ENCODE measurements around the gene SNRNP27.
"Not testable (repeated sequence)": the region's sequence is repeated elsewhere in the genome, so short reads cannot be mapped to it uniquely, and the experiment has no call there.

The SNRNP27 gene, protein sequence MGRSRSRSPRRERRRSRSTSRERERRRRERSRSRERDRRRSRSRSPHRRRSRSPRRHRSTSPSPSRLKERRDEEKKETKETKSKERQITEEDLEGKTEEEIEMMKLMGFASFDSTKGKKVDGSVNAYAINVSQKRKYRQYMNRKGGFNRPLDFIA

GRCh38 chr2:69893684-69894551, at the start of gene SNRNP27:
Gene SNRNP27 (plus strand): TSS chr2:69893956. CDS start chr2:69893985, 29 bp downstream.
- peak; percentile 81 for DNase-seq (ENCODE audit: low spot score)

GRCh38 chr2:69843993-69844392, 49.8 kb upstream of the SNRNP27 start:
- DNase-seq (ENCODE audit: low spot score): no peak

GRCh38 chr2:69844560-69844959, 49.2 kb upstream of the SNRNP27 start:
- DNase-seq (ENCODE audit: low spot score): no peak

- no peak for DNase-seq (ENCODE audit: low spot score)
Observed at GRCh38 chr2:69846182-69847067, 47.3 kb upstream of the SNRNP27 start.

DNA sequence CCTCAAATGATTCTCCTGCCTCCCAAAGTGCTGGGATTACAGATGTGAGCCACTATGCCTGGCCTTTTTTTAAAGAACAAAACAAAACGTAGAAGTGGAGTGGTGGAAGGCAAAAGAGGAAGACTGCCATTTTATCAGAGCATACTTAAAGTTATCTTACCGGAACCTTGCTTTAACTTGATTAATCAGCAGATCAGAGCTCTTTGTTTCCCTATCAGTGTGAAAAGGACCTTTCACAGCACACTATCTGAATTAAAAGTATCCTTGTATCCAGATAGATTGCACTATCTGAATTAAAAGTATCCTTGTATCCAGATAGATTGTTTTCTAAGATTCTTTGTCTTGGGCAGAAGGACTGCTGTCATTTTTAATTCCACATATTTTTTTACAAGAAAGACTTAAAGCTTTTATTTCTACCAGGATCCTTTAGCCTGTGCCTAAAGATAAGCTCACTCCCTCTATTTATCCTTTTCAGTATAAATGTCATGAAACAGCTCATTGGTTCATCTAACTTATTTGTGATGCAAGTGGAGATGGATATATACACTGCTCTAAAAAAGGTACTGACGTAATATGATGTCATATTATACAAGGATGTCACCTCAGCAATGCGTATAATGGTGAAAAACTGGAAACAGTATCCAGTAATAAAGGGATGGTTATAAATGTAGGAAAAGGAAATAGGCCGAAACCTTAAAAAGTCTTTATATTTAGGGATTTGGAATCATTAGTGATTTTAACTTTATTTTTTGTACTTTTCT, 46.5 kb upstream of the SNRNP27 start:
- DNase-seq (ENCODE audit: low spot score): no peak

DNA sequence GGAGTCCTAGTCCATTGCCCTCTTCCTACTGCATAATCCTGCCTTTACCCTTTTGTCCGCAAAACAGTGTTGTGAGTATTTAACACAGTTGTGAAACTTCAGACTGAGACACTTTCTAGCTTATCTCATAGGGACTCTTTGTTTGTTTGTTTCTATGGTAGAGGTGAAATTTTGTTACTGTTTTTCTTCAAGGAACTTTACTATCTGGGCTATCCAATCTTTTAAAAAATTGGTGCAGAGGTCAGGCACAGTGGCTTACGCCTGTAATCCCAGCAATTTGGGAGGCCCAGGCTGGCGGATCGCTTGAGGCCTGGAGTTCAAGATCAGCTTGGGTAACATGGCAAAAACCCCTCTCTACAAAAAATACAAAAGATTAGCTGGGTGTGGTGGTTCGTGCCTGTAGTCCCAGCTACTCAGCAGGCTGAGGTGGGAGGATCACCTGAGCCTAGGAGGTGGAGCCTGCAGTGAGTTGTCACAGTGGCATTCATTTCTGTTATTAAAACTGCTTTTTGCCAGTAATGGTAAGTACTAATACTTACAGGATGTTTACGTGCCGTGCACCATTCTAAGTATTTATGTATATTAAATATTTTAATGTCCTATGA, 45.5 kb upstream of the SNRNP27 start:
- DNase-seq (ENCODE audit: low spot score): no peak

DNA sequence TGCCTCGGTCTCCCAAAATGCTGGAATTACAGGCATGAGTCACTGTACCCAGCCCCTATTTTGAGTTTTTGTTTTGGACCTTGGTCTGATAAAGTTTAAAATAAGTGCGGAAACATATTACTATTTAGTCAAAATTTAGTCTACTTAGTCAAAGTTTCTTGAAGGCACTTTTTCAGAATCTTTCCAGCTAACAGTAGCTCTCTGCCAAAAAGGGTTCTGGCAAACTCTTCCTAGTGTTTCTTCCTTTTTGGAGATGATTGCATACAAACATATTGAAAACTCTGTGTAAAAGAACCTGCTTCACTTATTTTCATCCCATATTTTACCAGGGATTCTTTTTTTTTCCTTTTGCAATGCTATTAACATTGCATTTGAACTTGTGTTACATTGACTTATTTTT, 35.5 kb upstream of the SNRNP27 start:
- no peak for DNase-seq (ENCODE audit: low spot score)

GRCh38 chr2:69863298-69863697, 30.5 kb upstream of the SNRNP27 start:
- no peak for DNase-seq (ENCODE audit: low spot score)

DNA sequence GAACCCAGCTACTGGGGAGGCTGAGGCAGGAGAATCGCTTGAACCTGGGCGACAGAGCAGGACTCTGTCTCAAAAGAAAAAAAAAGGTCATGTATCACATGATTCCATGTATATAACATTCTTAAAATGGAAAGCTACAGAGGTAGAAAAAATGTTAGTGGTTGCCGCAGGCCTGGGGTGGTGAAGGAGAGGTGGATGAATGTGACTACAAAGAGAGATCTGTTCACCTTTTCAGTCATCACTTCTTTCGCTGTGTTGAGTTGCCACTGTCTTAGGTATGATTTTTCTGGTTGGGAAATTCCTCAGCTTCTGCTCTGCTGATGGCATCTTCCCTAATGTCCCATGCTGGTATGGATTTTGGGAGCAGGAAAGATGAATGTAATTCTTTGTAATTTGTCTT, 5.3 kb upstream of the SNRNP27 start:
- no peak for DNase-seq (ENCODE audit: low spot score)

DNA sequence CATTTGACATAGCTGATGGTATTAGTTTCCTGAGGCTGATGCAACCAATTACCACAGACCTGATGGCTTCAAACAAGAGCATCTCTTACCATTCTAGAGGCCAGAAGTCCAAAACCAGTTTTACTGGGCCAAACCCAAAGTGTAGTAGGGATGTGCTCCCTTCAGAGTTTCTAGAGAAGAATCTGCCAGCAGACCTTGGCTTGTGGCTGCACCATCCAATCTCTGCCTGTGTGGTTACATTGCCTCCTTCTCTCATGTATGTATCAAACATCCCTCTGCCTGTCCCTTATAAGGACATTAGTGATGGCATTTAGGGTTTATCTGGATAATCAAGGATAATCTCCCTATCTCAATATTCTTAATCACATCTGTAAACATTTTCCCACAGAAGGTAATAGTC, 4.5 kb upstream of the SNRNP27 start:
- no peak for DNase-seq (ENCODE audit: low spot score)

GRCh38 chr2:69890881-69891280, 2.9 kb upstream of the SNRNP27 start:
- peak; percentile 56 for DNase-seq (ENCODE audit: low spot score)

- not testable (repeated sequence) for DNase-seq (ENCODE audit: low spot score)
Observed at GRCh38 chr2:69892838-69893424, 825 bp upstream of the SNRNP27 start.

DNA sequence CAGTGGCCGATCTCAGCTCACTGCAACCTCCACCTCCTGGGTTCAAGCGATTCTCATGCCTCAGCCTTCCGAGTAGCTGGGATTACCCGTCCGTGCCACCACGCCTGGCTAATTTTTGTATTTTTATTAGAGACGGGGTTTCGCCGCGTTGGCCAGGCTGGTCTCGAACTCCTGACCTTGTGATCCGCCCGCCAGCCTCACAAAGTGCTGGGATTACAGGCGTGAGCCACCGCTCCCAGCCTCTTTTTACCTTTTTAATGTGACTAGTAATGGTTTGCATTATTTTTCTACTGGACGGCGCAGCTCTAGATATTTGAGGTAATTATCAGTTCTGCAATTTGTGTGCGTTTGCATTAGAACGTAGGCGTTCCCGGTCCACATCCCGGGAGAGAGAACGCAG, 981 bp downstream of the SNRNP27 start:
- not testable (repeated sequence) for DNase-seq (ENCODE audit: low spot score)

DNA sequence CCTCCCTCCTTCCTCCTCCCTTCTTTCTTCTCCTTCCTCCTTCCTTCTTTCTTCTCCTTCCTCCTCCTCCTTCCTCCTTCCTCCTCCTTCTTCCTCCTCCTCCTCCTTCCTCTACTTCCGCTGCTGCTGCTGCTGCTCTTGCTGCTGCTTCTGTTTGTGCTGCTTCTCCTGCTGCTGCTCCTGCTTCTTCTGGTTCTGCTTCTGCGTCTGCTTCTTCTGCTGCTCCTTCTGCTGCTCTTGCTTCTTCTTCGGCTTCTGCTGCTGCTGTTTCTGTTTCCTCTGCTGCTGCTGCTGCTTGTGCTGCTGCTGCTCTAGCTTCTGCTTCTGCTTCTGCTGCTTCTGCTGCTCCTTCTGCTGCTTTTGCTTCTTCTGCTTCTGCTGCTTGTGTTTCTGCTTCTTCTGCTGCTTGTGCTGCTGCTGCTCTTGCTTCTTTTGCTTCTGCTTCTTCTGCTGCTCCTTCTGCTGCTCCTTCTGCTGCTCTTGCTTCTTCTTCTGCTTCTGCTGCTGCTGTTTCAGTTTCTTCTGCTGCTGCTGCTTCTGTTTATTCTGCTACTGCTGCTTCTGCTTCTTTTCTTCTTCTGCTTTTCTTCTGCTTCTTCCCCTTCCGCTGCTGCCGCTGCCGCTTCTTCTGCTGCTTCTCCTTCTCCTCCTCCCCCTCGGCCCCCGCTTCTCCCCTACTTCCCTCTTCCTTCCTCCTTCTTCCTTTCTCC, 8.6 kb downstream of the SNRNP27 start:
- DNase-seq (ENCODE audit: low spot score): no peak

GRCh38 chr2:69907216-69907615, 13.5 kb downstream of the SNRNP27 start:
- DNase-seq (ENCODE audit: low spot score): no peak

GRCh38 chr2:69911985-69912563, 18.3 kb downstream of the SNRNP27 start:
- DNase-seq (ENCODE audit: low spot score): peak; percentile 66

DNA sequence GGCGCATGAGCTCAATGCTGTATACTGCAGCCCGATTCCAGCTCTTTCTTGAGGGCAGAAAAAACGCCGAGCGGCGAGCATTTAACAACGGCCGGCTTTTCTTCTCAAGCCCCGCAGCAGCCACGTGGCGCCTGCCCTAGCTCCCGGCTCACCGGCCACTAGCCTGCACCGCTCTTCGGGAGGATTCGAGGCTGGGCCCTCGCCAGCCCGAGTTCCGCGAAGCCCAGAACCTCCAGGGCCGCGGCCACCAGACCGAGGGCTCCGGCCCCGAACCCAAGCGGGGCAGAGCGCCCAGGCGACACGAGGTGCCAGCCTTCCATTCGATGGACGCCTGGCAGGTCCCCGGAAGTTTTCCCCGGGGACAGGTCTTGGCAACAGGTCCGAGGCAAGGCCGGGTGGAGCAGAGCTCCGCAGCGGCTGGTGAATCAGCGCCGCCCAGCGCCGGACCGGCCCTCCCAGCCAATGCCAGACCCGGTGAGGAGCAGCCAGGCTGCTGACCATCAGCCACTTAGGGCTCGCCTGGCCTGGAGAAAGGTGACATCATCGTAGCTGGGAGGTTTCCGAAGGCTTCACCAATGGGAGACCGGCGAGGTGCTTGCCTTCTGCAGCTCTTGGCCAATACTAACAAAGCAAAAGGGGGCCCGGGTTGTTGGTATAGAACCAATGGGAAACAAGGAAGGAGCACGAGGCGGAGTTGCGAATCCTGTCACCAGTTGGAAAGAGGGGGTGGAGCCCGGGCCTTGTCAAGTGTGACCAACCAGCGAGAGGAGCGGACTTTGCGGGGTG, 20.6 kb downstream of the SNRNP27 start:
- peak; percentile 100 for DNase-seq (ENCODE audit: low spot score)

DNA sequence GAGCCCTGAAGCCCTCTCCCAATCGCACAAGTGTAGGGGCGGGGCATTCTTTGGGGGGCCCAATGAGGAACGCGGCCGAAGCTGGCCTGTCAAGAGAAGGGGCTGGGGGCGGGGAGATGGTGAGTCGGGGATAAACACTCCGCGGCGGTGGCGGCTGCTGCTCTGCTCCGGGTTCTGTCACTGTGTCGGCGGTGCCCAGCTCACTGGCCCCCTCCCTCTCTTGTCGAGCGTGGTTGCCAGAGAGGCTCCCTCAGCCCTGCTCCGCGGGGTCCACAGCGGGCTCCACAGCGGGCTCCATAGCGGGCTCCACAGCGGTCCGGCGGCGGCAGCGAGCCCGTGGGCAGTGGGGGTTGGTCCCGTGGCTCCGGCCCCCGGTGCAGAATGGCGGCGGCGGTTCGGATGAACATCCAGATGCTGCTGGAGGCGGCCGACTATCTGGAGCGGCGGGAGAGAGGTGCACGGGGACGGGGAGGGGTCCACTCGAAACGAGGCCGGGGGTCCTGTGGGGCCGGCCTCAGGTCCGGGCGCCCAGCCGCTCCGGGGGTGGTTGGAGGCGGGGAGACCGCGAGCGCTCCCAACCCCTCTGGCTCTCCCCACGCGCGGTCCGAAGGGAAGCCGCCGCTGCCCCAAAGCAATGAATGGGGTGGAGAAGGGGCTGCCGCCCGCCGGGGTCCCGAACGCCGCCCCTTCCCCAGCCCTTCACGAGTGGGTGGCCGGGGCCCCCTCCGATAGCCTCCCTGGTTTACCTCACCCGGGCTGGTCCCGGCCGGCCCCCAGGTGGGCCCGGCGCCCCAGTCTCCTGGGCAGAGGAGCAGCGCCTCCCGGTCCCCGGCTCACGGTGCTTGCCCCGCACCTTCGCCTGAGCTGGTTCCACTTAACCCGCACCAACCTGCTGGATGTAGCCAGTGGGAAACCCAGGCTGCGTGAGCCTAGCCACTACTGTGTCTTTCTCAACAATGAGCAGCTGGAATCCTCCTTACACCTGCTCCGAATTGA, 21.5 kb downstream of the SNRNP27 start, which contains the start of gene MXD1:
Gene MXD1, plus strand, starts transcription at position 160 of the 996 bp plus-strand sequence. Its CDS starts 222 bp downstream, at position 382.
- DNase-seq (ENCODE audit: low spot score): peak; percentile 20
